OCI-LY7 (cell line): Measurements from ENCODE around the gene CORO1C.

Source experiments
- EZH2phosphoT487 ChIP-seq: fragments of 200-600 bp; sonication (generic); IDR thresholded peaks from 2 replicates; pipeline ENCODE4 v1.6.1; 2018; ENCODE audit warnings: low read depth, borderline replicate concordance, mild to moderate bottlenecking, mixed run types, antibody characterized with exemption, low read length, moderate library complexity, mixed read lengths
- TF ChIP-seq, protein P1 (sequence below): fragments of 200-600 bp; sonication (generic); conservative IDR thresholded peaks from 2 replicates; pipeline ENCODE4 v1.5.1; 2014; ENCODE audit warnings: mild to moderate bottlenecking, antibody characterized with exemption, low read length, moderate library complexity, mixed read lengths

DNA sequence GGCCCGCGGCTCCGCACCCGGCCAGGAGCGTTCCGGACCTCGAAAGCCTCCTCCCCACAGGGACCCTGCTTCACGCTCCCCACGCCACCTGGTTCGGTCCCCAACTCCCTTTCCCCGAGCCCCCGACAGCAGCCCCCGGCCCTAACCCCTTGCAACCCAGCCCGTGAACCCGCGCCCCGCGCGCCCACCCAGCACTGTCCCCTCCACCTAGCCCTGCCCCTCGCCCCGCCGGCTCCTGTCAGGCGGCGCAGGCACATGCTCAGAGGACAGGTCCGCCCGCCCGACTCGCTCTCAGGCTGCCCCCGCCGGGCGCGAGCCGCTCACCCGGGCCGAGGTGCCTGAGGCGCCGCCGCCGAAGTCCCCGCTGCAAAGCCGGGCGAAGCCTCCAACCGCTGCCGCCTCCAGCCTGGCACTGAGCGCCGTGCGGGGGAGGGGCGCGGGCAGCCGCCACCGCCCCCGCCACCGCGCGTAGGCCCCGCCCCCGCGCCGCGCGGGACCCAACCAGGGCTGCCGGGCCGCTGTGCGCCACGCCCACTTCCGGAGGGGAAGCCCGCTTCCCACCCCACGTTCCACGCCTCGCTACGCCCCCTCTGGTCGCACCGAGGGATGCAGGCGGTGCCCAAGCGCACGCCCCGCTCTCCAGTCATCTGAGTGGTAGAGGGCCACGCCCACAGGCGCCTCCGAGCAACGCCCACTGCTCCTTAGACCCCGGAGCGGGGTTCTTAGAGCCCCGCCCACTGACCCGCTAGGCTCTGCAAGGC lies at the start of gene CORO1C:
- TF ChIP-seq, protein P1, sequence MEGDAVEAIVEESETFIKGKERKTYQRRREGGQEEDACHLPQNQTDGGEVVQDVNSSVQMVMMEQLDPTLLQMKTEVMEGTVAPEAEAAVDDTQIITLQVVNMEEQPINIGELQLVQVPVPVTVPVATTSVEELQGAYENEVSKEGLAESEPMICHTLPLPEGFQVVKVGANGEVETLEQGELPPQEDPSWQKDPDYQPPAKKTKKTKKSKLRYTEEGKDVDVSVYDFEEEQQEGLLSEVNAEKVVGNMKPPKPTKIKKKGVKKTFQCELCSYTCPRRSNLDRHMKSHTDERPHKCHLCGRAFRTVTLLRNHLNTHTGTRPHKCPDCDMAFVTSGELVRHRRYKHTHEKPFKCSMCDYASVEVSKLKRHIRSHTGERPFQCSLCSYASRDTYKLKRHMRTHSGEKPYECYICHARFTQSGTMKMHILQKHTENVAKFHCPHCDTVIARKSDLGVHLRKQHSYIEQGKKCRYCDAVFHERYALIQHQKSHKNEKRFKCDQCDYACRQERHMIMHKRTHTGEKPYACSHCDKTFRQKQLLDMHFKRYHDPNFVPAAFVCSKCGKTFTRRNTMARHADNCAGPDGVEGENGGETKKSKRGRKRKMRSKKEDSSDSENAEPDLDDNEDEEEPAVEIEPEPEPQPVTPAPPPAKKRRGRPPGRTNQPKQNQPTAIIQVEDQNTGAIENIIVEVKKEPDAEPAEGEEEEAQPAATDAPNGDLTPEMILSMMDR, result peak; percentile 85
- TF ChIP-seq EZH2phosphoT487, result no peak
